Panc1 (cell line): ENCODE measurements around the gene SPPL2A.

Source experiments
- CTCF ChIP-seq: fragments of 450-650 bp; IDR thresholded peaks from 2 replicates; pipeline ENCODE4 v1.5.1; 2017; ENCODE audit warnings: mild to moderate bottlenecking
- POLR2AphosphoS5 ChIP-seq: IDR thresholded peaks from 2 replicates; pipeline ENCODE4 v1.6.1; 2012; ENCODE audit warnings: mild to moderate bottlenecking, low read depth, low read length, moderate library complexity
- SIN3A ChIP-seq: IDR thresholded peaks from 2 replicates; pipeline ENCODE4 v1.6.1; 2012; ENCODE audit warnings: low read depth, mild to moderate bottlenecking, low read length, moderate library complexity, borderline replicate concordance; ENCODE audit not compliant: insufficient read depth
- TCF7L2 ChIP-seq: IDR thresholded peaks from 2 replicates; pipeline ENCODE4 v1.6.1; 2011; ENCODE audit warnings: mild to moderate bottlenecking, low read depth, low read length, inconsistent platforms

GRCh38 chr15:50685191-50685975, 80.1 kb downstream of the SPPL2A start:
- TF ChIP-seq CTCF, result no peak
- no peak for TF ChIP-seq POLR2AphosphoS5
- no peak for TF ChIP-seq SIN3A
- no peak for TF ChIP-seq TCF7L2
